ENCODE results near the gene NUDT19.
"Not testable (repeated sequence)": the region's sequence is repeated elsewhere in the genome, so short reads cannot be mapped to it uniquely, and the experiment has no call there.

NUDT19 gene

DNA sequence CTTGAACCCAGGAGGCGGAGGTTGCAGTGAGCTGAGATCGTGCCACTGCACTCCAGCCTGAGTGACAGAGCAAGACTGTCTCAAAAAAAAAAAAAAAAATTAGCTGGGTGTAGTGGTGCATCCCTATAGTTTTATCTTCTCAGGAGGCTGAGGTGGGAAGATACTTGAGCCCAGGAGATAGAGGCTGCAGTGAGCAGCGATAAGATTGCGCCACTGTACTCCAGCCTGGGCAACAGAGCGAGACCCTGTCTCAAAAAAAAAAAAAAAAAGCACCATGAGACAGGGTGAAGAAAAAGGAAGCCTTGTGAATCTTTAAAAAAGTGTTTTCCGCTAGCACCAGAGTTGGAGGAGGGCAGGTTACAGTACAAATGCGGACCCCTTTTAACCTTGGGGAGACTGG is 24.6 kb downstream of the NUDT19 start:
- not testable (repeated sequence) for DNase-seq

DNA sequence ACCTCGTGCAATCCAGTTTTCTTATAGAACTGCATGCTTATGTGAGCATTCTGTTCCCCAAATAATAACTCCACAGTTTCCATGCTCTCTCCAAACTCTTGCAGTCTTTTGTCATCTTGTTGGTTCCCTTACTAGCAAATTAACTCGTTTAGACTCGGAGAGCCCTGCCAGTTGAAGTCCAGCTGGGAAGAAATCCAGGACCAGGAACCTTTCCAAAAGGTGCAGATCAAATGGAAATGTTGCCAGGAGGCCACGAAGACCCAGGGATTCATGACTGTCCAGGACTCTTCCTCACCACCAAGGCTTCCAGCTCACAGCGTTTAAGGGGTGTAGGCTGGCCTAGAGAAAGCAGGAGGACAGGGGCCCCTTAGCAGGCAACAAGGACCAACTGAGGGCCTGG is 25.9 kb downstream of the NUDT19 start:
- DNase-seq = no peak

- DNase-seq = no peak
These were observed 26.7 kb downstream of the NUDT19 start for GRCh38 chr19:32718286-32718685.

DNA sequence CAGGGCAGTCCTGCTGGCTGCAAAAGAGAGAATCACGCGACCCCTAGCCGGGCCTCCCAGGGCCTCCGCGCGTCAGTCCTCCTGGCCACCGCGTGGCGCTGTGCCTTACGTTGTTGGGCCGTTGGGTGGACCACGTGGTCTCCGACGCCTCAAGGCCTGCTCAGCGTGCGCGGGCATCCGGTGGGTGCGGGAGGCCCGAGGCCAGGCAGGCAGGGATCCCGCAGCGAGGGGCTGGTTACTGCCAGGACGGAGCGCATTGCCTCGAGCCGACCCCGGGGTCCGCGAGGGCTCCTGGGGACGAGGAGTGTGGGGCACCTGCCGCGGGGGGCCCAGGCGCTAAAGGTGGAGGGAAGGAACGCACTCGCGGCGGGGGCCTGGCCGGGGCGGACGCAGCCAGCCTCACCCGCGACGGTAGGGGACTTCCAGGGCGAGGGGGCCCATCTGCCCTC is 28.0 kb downstream of the NUDT19 start, which contains the start of gene TDRD12:
TDRD12 (plus strand) TSS at position 157 of the 449 bp plus-strand sequence. CDS start 306 bp downstream, outside the sequence.
- no peak for DNase-seq

GRCh38 chr19:32720216-32720935 is 28.8 kb downstream of the NUDT19 start:
- no peak for DNase-seq

DNA sequence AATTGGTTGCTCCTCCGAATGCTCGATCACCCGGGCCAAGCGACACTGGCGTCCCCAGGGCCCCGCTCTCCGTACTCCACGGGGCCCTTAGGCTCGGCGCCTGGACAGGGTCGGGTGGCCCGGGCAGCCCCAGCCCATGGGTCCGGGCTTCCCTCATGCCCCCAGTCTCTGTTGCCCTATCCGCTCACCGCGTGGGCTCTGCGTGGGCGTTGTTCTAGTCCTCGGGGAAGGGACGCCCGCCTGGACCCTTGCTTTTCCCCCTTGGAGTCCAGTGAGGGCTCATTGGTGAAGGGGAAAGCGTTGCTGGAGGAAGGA is 29.3 kb downstream of the NUDT19 start:
- DNase-seq = no peak

DNA sequence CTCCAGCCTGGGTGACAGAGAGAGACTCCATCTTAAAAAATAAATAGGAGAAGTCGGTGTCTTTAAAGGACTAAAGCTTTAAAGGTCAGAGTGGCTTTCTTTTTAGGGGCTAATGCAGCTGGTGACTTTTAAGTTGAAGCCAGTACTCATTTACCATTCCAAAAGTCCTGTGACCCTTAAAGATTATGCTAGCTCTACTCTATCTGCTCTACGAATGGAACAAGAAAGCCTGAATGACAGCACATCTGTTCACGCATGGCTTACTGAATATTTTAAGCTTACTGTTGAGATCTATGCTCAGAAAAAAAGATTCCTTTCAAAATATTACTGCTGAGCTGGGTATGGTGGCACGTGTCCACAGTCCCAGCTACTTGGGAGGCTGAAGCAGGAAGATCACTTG is 44.3 kb downstream of the NUDT19 start:
- no peak for DNase-seq

DNA sequence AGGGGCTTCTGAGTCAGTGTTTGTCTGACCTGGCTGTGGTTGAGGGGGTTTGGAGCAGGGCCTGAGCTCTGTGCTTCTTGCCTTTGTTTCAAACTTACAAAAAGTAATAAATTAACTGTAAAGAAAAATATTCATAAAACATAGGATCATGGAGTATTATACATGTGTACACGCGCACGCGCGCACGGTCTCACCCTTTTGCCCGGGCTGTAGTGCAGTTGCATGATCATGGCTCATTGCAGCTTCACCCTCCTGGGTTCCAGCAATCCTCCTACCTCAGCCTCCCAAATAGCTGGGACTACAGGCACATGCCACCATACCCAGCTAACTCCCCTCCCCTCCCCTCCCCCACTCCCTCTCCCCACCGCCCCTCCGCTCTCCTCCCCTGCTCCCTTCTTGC is 51.4 kb downstream of the NUDT19 start:
- no peak for DNase-seq

DNA sequence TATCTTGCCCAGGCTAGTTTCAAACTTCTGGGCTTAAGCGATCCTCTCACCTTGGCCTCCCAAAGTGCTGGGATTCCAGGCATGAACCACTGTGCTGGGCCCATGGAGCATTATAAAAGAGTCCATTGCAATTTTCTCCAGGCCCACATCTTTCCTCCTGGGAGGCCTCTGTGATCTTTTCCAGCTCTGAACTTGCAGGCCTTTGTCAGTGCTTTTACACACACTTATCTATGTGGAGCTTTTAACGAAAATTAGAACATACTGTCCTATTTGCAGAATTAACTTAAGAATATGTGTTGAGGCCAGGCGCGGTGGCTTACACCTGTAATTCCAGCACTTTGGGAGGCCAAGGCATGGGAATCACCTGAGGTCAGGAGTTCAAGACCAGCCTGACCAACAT is 51.8 kb downstream of the NUDT19 start:
- no peak for DNase-seq

- no peak for DNase-seq
These were observed 53.1 kb downstream of the NUDT19 start for GRCh38 chr19:32744555-32745325.

- peak; percentile 7 for DNase-seq
These were observed 54.1 kb downstream of the NUDT19 start for GRCh38 chr19:32745594-32746251.

DNA sequence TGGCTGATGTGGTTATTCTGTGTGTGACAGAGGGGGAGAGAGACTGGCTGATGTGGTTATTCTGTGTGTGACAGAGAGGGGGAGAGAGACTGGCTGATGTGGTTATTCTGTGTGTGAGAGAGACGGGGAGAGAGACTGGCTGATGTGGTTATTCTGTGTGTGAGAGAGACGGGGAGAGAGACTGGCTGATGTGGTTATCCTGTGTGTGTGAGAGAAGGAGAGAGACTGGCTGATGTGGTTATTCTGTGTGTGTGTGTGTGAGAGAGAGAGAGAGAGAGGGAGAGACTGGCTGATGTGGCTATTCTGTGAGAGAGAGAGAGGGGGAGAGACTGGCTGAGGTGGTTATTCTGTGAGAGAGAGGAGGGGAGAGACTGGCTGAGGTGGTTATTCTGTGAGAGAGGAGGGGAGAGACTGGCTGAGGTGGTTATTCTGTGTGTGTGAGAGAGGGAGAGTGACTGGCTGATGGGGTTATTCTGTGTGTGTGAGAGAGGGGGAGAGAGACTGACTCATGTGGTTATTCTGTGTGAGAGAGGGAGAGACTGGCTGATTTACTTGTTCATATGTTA is 55.1 kb downstream of the NUDT19 start:
- peak; percentile 3 for DNase-seq

GRCh38 chr19:32748497-32748896 is 56.9 kb downstream of the NUDT19 start:
- DNase-seq = no peak

GRCh38 chr19:32748948-32749347 is 57.3 kb downstream of the NUDT19 start:
- DNase-seq = no peak

DNA sequence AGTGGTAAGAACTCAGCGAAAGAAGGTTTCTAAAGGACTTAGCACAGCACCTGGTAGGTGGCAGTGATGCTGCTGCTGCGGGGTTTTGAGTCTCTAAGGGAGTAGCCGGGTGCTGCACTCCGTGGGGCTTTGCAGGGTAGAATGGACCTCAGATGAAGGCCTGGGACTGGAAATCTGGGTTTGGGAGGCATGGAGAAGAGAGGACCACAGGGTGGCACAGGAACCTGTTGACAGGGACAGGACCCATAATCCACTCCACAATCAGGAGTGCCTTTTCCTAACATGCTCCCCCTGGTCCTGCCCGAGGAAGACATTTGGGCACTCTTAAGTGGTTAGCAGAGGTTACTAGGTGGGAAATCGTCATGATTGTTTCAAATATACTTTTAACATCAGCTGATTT is 57.7 kb downstream of the NUDT19 start:
- no peak for DNase-seq

DNA sequence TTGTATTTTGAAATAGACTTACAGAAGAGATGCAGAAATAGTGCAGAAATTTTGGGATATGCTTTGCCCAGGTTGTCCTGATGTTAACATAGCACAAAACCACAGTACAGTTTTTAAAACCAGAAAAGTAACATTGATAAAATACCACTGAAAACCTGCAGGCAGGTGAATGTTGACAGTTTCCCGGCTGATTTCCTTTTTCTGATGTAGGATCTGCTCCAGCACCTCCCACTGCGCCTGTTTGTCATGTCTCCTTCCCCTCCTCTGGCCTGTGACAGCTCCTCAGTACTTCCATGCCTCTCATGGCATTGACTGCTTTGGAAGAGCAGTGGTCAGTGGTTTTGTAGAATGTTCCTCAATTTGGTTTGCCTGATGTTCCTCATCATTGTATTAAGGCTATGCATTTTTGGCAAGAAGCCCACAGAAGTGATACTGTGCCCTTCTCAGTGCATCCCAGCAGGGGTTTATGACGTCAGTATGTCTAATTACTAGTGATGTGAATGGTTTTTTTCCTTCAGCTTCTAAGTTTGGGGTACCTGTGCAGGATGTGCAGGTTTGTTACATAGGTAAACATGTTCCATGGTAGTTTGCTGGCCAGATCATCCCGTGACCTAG is 58.9 kb downstream of the NUDT19 start:
- DNase-seq = no peak

DNA sequence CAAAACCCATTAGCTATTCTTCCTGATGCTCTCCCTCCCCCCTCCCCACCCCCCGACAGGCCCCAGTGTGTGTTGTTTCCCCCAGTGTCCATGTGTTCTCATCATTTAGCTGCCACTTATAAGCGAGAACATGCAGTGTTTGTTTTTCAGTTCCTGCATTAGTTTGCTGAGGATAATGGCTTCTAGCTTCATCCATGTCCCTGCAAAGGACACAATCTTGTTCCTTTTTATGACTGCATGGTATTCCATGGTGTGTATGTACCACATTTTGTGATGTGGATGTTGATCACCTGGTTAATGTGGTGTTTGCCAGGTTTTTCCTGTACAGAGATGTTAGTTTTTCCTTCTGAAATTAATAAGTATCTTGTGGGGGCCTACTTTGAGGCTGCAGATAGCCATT is 59.4 kb downstream of the NUDT19 start:
- no peak for DNase-seq

- DNase-seq = no peak
These were observed 65.6 kb downstream of the NUDT19 start for GRCh38 chr19:32757189-32757588.

Data from fibroblast of upper back skin (primary cell).